ENCODE measurements around the gene PDGFB.
"Not testable (repeated sequence)": the region's sequence is repeated elsewhere in the genome, so short reads cannot be mapped to it uniquely, and the experiment has no call there.

DNA sequence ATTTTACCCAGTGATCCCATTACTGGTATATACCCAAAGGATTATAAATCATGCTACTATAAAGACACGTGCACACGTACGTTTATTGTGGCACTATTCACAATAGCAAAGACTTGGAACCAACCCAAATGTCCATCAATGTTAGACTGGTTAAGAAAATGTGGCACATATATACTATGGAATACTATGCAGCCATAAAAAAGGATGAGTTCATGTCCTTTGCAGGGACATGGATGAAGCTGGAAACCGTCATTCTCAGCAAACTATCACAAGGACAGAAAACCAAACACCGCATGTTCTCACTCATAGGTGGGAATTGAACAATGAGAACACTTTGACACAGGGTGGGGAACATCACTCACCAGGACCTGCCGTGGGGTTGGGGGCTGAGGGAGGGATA, 26.4 kb downstream of the PDGFB start:
- TF ChIP-seq, protein P1, sequence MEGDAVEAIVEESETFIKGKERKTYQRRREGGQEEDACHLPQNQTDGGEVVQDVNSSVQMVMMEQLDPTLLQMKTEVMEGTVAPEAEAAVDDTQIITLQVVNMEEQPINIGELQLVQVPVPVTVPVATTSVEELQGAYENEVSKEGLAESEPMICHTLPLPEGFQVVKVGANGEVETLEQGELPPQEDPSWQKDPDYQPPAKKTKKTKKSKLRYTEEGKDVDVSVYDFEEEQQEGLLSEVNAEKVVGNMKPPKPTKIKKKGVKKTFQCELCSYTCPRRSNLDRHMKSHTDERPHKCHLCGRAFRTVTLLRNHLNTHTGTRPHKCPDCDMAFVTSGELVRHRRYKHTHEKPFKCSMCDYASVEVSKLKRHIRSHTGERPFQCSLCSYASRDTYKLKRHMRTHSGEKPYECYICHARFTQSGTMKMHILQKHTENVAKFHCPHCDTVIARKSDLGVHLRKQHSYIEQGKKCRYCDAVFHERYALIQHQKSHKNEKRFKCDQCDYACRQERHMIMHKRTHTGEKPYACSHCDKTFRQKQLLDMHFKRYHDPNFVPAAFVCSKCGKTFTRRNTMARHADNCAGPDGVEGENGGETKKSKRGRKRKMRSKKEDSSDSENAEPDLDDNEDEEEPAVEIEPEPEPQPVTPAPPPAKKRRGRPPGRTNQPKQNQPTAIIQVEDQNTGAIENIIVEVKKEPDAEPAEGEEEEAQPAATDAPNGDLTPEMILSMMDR (IDR thresholded peaks at IDR 0.05; ENCODE audit: low read length), result not testable (repeated sequence)
- not testable (repeated sequence) for TF ChIP-seq EZH2phosphoT487 (IDR thresholded peaks at IDR 0.05; ENCODE audit: low read length)

Measured in MM.1S (cell line).